BJ (cell line): Measurements from ENCODE around the gene S100A2. TPM values are rescaled to one million over a fixed set of nuclear protein-coding genes. Genes with fewer than 3 reads are reported as not detected.

Experiments
- CTCF ChIA-PET: fragments of 350-600 bp; formaldehyde crosslinking; extraction: SDS; loops from one replicate; lab custom pipeline; 2021; ENCODE audit warnings: antibody characterized with exemption, inconsistent platforms; lab: Yijun Ruan, JAX
- POLR2A ChIA-PET: fragments of 300-600 bp; sonication (Branson Sonifier 250); formaldehyde crosslinking; extraction: SDS; loops from one replicate; lab custom pipeline; 2021; ENCODE audit warnings: antibody characterized with exemption; lab: Charles Lee
- DNase-seq: peaks from one replicate; pipeline ENCODE4 v3.0.0-alpha.2; 2011; ENCODE audit warnings: low read depth
- H3K27me3 ChIP-seq: 2 replicates; pipeline ENCODE4 v1.6.0; 2011; ENCODE audit warnings: low read length; ENCODE audit not compliant: control insufficient read depth, insufficient read depth
- H3K36me3 ChIP-seq: 2 replicates; pipeline ENCODE4 v1.5.1; 2011; ENCODE audit warnings: low read length; ENCODE audit not compliant: control insufficient read depth, insufficient read depth
- H3K4me3 ChIP-seq: 2 replicates; pipeline ENCODE4 v1.5.1; 2011; ENCODE audit warnings: low read depth, mild to moderate bottlenecking, control low read depth, low read length
- polyA minus RNA-seq: library from RNA; depleted of rRNA, polyadenylated mRNA; stranded (reverse); fragments of >200 nt; gene quantifications from 2 replicates; pipeline ENCODE4 v1.2.3, GENCODE V29; 2011; rRNA and poly(A)+ RNA removed
- polyA plus RNA-seq: library from polyadenylated mRNA; depleted of rRNA; stranded (reverse); fragments of >200 nt; gene quantifications from 2 replicates; pipeline ENCODE4 v1.2.3, GENCODE V29; 2011; rRNA removed
- TF ChIP-seq, protein P1 (sequence below): IDR thresholded peaks from 2 replicates; pipeline ENCODE4 v1.5.1; 2011; ENCODE audit warnings: low read depth, mild to moderate bottlenecking, control low read depth, inconsistent platforms, low read length, moderate library complexity; ENCODE audit not compliant: insufficient read depth

Gene S100A2
- polyA plus RNA-seq (2.0 and 2.7 TPM in 2 replicates), polyA minus RNA-seq (0.47 and 0.82 TPM in 2 replicates)

DNA sequence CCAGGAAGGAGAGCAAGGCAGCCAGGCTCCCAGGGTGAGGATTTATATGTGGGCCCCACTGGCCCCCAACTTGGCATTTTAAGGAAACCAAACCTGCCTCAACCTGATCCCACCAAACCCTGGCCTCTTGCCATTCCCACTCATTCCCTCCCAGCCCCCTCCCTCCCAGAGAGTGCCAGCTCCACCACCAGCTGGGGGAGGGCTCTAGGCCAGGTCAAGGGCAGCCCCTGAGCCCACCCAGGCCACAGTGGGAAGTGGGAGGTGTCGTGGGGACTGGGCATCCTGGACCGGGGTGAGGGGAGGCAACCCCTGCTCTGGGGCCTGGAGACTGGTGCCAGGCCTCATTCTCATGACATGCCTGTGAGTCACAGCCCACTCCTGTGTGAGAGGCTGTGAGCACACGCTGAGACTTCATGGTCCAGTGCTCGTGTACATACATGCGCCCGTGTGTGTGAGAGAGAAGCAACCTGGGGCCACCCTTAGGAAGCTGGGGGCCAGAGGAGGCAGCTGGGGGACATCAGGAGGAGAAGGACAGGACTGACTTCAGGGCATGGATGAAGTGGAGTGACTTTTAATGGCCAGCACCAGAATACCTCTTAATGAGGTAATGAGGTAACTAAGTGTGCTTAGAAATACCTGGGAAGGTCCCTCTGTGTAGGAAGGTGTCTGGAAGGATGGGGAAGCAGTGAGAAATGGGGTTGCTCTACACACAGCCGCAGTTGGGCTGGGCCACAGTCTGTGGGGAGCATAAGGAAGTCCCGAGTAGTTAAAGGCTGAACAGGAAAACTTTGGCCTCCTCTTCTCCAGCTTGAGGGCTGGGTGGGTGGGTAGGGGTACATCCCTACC lies at the start of gene S100A2:
TSS of gene S100A2 (minus strand) at position 316 of the 846 bp plus-strand sequence. CDS start 1,967 bp downstream, outside the sequence.
- TF ChIP-seq, protein P1, sequence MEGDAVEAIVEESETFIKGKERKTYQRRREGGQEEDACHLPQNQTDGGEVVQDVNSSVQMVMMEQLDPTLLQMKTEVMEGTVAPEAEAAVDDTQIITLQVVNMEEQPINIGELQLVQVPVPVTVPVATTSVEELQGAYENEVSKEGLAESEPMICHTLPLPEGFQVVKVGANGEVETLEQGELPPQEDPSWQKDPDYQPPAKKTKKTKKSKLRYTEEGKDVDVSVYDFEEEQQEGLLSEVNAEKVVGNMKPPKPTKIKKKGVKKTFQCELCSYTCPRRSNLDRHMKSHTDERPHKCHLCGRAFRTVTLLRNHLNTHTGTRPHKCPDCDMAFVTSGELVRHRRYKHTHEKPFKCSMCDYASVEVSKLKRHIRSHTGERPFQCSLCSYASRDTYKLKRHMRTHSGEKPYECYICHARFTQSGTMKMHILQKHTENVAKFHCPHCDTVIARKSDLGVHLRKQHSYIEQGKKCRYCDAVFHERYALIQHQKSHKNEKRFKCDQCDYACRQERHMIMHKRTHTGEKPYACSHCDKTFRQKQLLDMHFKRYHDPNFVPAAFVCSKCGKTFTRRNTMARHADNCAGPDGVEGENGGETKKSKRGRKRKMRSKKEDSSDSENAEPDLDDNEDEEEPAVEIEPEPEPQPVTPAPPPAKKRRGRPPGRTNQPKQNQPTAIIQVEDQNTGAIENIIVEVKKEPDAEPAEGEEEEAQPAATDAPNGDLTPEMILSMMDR = no peak
- Histone ChIP-seq H3K27me3 (no peaks in the 10 kb centered on the region), H3K36me3 (no peaks in the 10 kb centered on the region), H3K4me3 (no peak within 1 kb of the TSS)
- no peak for DNase-seq
- CTCF ChIA-PET = interaction anchor here (0.7 to 5.6 kb wide), 13 partner anchors 9 to 189 kb away, joined by 3 to 65 read pairs (median 6); partner anchors contain the start of genes S100A13, S100A5 and S100A6
- POLR2A ChIA-PET = interaction anchor here (0.5 to 1.5 kb wide), 7 partner anchors 9 to 61 kb away, joined by 3 to 16 read pairs (median 5); partner anchors contain the start of genes S100A4 and S100A6

DNA sequence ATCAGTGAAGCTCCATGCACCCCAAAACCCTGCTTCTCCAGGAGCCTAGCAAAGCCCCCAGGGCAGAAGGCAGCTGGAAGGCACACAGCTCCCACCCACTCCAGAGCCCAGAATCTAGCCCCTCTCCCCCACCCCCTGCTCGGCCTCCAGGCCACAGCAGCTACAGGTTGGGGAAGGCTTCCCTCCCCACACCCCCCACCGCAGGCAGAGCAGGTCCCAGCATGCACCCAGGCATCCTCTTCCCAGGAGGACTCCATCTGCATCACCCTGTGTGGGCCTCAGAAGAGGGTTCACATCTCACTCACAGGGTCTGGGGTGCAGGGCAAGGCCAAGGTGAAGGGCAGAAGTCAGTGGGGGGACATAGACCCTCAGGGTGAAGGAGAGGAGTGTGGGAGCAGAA lies 49.8 kb upstream of the S100A2 start:
- ChIA-PET POLR2A (interaction anchor here (0.6 kb wide), 1 partner anchor 70 kb away, joined by 3 read pairs; no protein-coding TSS in a partner anchor), CTCF (interaction anchor here (1.0 to 11.6 kb wide), 8 partner anchors 12 to 133 kb away, joined by 3 to 194 read pairs (median 12); partner anchors contain the start of genes S100A1 and S100A13)
- Histone ChIP-seq H3K36me3 (0 out of 2 replicates have a peak, but pooled peaks cover 1% of the 10 kb centered on the region), H3K4me3 (no peak overlapping the region), H3K27me3 (no peaks in the 10 kb centered on the region)
- TF ChIP-seq, protein P1 = no peak
- no peak for DNase-seq

DNA sequence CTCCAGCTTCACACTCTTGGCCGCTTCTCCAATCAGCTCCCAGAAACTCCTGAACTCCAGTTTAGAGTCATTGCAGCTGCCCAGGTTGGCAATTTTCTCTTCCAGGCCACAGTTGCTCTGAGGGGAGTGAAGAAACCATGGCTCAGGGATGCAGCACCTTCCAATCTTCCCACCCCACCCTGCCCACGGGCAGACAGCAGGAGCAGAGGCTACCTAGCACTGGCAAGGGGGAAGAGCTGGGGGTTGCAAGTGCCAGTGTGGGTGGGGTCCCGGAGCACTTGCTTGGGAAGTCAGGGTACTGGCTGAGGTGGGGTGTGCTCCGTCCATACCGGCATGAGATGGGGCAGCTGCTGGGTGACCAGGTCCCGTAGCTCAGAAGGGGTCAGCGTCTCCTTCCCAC lies 49.3 kb upstream of the S100A2 start:
- H3K27me3 ChIP-seq = no peaks in the 10 kb centered on the region
- ChIA-PET POLR2A (interaction anchor here (1.0 kb wide), 1 partner anchor 19 kb away, joined by 3 read pairs; the partner anchor contains the start of gene CHTOP), CTCF (interaction anchor here (0.9 to 11.6 kb wide), 9 partner anchors 11 to 133 kb away, joined by 3 to 194 read pairs (median 5); partner anchors contain the start of genes S100A1 and S100A13)

DNA sequence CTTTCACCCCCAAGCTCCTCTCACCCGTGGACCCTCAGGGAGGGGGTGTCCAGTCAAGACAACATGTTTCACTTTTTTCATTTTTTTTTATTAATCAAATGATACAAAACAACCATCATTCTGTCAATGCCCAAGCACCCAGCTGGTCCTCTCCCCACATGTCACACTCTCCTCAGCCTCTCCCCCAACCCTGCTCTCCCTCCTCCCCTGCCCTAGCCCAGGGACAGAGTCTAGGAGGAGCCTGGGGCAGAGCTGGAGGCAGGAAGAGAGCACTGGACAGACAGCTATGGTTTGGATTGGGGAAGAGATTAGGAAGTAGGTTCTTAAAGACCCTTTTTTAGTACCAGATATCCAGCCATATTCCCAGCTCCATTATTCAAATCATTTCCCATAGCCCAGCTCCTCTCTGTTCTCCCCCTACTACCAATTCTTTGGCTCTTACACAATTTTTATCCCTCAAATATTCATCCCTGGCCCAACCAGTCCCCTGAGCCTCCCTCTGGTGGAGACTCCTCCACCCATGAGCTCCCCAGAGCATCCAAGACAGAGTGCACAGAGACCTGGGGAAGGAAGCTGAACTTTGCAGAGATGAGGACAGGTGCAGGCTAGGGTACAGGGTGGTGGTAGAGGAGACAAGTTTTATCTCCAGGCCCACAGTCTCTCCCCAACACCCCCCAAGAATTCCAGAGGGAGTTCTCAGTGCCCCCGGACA lies 48.7 kb upstream of the S100A2 start:
- no peak overlapping the region for H3K4me3 ChIP-seq
- POLR2A ChIA-PET = interaction anchor here (1.0 to 3.5 kb wide), 2 partner anchors 13 to 19 kb away, joined by 3 to 20 read pairs; partner anchors contain the start of genes CHTOP and S100A13
- DNase-seq = no peak
- CTCF ChIA-PET = interaction anchor here (0.7 to 11.6 kb wide), 10 partner anchors 13 to 1580 kb away, joined by 3 to 194 read pairs (median 4); partner anchors contain the start of genes S100A1 and S100A13
- TF ChIP-seq, protein P1 = peak; percentile 32
- H3K27me3 ChIP-seq = no peaks in the 10 kb centered on the region
- H3K36me3 ChIP-seq = 0 out of 2 replicates have a peak, but pooled peaks cover 1% of the 10 kb centered on the region

More for the DNA sequence above, 49.3 kb upstream of the S100A2 start:
- Histone ChIP-seq H3K36me3 (0 out of 2 replicates have a peak, but pooled peaks cover 1% of the 10 kb centered on the region), H3K4me3 (no peak overlapping the region)
- TF ChIP-seq, protein P1 = no peak
- DNase-seq = no peak
